Kidney epithelial cell (primary cell): Measurements from ENCODE around the gene INTS14. TPM values are rescaled to one million over a fixed set of nuclear protein-coding genes. Genes with fewer than 3 reads are reported as not detected.
"Not testable (repeated sequence)": the region's sequence is repeated elsewhere in the genome, so short reads cannot be mapped to it uniquely, and the experiment has no call there.

Source experiments
- DNase-seq: peaks from one replicate; pipeline ENCODE4 v3.0.0-alpha.2; 2010; ENCODE audit warnings: low read depth
- H3K27me3 ChIP-seq: 2 replicates; pipeline ENCODE4 v1.6.0; 2011; ENCODE audit warnings: low read length; ENCODE audit not compliant: control insufficient read depth, insufficient read depth
- H3K36me3 ChIP-seq: 2 replicates; pipeline ENCODE4 v1.5.1; 2011; ENCODE audit warnings: low read length; ENCODE audit not compliant: control insufficient read depth, insufficient read depth
- H3K4me3 ChIP-seq: 2 replicates; pipeline ENCODE4 v1.5.1; 2011; ENCODE audit warnings: low read depth, mild to moderate bottlenecking, control low read depth, low read length
- total RNA-seq: library from RNA; depleted of rRNA; stranded (reverse); fragments of >200 nt; gene quantifications from 2 replicates; pipeline ENCODE4 v1.2.3, GENCODE V29; 2015
- TF ChIP-seq, protein P1 (sequence below): IDR thresholded peaks from 2 replicates; pipeline ENCODE4 v1.5.1; 2011; ENCODE audit warnings: mild to moderate bottlenecking, moderate library complexity, low read length, control low read depth, inconsistent platforms; ENCODE audit not compliant: insufficient read depth, poor library complexity, severe bottlenecking

INTS14 gene
- total RNA-seq, 1 donor from 2014 or later, result 49.3 TPM

DNA sequence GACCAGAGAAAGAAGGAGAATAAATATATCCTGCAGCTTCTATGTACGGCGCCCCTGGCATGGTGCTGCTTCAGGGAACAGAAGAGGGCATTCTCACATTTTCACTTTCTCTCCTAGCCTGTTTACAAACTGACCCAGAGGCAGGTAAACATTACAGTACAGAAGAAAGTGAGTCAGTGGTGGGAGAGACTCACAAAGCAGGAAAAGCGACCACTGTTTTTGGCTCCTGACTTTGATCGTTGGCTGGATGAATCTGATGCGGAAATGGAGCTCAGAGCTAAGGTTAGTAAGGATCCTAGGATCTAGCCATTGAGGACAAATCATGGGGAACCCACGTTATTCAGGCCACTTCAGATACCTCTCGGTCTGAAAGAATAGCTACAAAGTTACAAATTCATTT is 54.3 kb downstream of the INTS14 start:
- DNase-seq, result no peak
- H3K27me3 ChIP-seq, result no peaks in the 10 kb centered on the region
- H3K4me3 ChIP-seq, result no peak overlapping the region
- no peaks in the 10 kb centered on the region for H3K36me3 ChIP-seq
- TF ChIP-seq, protein P1, sequence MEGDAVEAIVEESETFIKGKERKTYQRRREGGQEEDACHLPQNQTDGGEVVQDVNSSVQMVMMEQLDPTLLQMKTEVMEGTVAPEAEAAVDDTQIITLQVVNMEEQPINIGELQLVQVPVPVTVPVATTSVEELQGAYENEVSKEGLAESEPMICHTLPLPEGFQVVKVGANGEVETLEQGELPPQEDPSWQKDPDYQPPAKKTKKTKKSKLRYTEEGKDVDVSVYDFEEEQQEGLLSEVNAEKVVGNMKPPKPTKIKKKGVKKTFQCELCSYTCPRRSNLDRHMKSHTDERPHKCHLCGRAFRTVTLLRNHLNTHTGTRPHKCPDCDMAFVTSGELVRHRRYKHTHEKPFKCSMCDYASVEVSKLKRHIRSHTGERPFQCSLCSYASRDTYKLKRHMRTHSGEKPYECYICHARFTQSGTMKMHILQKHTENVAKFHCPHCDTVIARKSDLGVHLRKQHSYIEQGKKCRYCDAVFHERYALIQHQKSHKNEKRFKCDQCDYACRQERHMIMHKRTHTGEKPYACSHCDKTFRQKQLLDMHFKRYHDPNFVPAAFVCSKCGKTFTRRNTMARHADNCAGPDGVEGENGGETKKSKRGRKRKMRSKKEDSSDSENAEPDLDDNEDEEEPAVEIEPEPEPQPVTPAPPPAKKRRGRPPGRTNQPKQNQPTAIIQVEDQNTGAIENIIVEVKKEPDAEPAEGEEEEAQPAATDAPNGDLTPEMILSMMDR, result no peak

DNA sequence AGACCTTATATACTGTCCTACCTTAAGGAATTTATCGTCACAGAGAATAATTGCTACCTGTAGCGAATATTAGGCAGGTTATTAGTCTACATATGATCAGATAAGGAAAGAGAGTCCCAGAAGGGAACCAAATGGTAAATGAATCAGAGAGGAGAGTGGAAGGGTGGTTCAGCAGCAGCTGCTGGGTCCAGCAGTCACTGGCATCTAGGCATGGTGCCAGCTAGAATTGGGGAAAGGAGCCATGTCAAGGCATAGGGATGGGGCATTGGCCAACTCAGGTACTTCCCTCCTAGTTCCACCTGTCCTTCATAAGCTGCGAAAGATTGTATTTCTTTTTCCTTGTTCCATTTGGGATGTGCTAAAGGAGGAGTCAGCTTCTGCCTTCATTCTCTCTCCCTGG is 57.2 kb downstream of the INTS14 start:
- DNase-seq, result no peak
- TF ChIP-seq, protein P1, result no peak
- Histone ChIP-seq H3K36me3 (no peaks in the 10 kb centered on the region), H3K27me3 (no peaks in the 10 kb centered on the region), H3K4me3 (no peak overlapping the region)

DNA sequence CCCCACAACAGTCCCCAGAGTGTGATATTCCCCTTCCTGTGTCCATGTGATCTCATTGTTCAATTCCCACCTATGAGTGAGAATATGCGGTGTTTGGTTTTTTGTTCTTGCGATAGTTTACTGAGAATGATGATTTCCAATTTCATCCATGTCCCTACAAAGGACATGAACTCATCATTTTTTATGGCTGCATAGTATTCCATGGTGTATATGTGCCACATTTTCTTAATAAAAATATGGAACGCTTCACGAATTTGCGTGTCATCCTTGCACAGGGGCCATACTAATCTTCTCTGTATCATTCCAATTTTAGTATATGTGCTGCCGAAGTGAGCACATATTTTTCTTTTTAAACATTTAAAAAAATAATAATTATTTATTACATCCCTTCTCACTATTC is 58.1 kb downstream of the INTS14 start:
- H3K36me3 ChIP-seq, DNase-seq, H3K27me3 ChIP-seq, H3K4me3 ChIP-seq: not testable (repeated sequence)

DNA sequence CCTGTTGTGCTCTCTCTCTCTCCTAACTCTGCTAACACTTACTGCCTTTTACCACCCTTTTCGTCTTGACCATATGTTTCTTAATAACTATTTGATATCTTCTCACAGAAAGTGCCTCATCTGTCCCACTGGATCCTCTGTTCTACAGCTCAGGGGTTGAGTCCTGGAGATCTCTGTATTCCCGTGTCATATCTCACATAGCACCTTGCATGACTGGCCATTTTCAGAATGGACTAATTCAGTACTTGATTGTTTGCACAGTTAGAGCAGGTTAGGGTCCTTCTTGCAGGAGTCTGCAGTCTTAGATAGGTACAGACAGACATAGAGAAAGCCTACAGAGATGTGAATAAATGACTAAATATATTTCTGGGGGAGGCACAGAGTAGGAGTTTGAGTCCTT is 59.7 kb downstream of the INTS14 start:
- DNase-seq, result no peak
- Histone ChIP-seq H3K27me3 (no peaks in the 10 kb centered on the region), H3K36me3 (no peaks in the 10 kb centered on the region), H3K4me3 (no peak overlapping the region)
- TF ChIP-seq, protein P1, result no peak

DNA sequence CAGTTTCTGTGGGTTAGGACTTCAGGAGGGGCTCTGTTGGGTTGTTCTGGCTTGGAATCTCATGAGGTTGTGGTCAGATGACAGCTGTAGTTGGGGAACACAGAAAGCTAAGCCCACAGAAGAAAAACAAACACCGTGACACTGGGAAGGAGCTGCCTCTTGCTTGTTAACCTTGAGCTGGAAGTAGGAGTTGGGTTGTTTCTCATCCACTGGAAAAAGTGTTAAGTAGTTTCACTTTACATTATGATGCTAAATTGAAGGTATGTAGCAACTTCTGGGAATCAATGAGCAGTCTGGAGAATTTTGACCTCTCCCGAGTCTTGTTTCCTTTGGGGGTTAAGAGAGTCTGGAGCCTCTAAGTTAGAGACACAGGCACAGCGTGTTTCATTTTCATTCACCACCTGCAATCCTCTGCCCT is 60.2 kb downstream of the INTS14 start:
- TF ChIP-seq, protein P1, result no peak
- no peaks in the 10 kb centered on the region for H3K36me3 ChIP-seq
- no peak for DNase-seq
- no peaks in the 10 kb centered on the region for H3K27me3 ChIP-seq
- H3K4me3 ChIP-seq, result no peak overlapping the region

DNA sequence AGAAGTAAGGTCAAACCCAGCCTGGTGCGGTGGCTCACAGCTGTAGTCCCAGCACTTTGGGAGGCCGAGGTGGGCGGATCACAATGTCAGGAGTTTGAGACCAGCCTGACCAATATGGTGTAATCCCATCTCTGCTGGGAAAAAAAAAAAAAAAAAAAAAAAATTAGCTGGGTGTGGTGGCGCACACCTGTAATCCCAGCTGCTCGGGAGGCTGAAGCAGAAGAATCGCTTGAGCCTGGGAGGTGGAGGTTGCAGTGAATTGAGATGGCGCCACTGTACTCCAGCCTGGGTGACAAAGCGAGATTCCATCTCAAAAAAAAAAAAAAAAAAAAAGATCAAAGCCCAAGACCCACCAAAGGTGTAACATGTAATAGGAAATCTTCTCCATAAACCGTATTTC is 61.6 kb downstream of the INTS14 start:
- H3K36me3 ChIP-seq, DNase-seq, H3K4me3 ChIP-seq, H3K27me3 ChIP-seq: not testable (repeated sequence)

DNA sequence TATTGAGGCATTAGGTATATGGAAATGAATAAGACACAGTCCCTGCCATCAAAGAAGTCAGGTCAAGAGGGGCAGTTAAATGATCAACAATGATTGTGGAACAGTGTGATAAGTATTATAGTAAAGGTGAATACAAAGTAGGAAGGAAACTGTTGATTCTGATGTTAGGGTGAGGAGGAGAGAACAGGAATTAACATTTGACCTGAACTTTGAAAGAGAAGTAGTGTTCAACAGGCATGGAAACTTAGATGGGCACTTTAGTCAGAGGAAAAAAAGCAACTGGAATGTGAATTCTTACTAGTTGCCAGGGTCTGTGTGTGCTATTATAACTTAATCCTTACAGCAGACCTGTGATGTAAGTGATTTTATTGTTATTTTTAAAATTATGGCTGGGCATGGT is 63.1 kb downstream of the INTS14 start:
- DNase-seq, result no peak
- no peaks in the 10 kb centered on the region for H3K27me3 ChIP-seq
- H3K36me3 ChIP-seq, result no peaks in the 10 kb centered on the region
- TF ChIP-seq, protein P1, result no peak
- H3K4me3 ChIP-seq, result no peak overlapping the region
